Esophagus mucosa (tissue), 1 donor: Measurements from ENCODE around the gene MBD3L3. TPM values are rescaled to one million over a fixed set of nuclear protein-coding genes. Genes with fewer than 3 reads are reported as not detected.
"Not testable (repeated sequence)": the region's sequence is repeated elsewhere in the genome, so short reads cannot be mapped to it uniquely, and the experiment has no call there.

Experiments used
- ATAC-seq: fragments of 200-7000 bp; cut with Tn5 transposase; one replicate; pipeline ENCODE4 v1.9.1; 2020
- total RNA-seq: library from RNA; stranded (reverse); gene quantifications from one replicate; pipeline ENCODE4 v1.2.4, GENCODE V29; 2023
- donor health status: DM: yes; HTN: yes; CAD: no.

The MBD3L3 gene
- total RNA-seq, 1 donor from 2014 or later: not detected

- no peak for ATAC-seq
Measured at GRCh38 chr19:7063339-7063738, 4.9 kb upstream of the MBD3L3 start.

- ATAC-seq: not testable (repeated sequence)
Measured at GRCh38 chr19:7059977-7060376, 1.5 kb upstream of the MBD3L3 start.

- ATAC-seq: not testable (repeated sequence)
Measured at GRCh38 chr19:7056371-7056770, 2.1 kb downstream of the MBD3L3 start.

DNA sequence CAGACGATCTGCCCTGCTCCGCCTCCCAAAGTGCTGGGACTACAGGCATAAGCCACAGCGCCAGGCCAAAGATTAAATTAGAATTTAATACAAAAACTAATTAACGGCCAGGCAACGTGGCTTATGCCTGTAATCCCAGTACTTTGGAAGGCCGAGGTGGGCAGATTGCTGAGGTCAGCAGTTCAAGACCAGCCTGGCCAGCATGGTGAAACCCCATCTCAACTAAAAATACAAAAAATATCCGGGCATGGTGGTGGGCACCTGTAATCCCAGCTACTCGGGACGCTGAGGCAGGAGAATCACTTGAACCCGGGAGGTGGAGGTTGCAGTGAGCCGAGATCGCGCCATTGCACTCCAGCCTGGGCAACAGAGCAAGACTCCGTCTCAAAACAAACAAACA is 2.8 kb downstream of the MBD3L3 start:
- not testable (repeated sequence) for ATAC-seq

DNA sequence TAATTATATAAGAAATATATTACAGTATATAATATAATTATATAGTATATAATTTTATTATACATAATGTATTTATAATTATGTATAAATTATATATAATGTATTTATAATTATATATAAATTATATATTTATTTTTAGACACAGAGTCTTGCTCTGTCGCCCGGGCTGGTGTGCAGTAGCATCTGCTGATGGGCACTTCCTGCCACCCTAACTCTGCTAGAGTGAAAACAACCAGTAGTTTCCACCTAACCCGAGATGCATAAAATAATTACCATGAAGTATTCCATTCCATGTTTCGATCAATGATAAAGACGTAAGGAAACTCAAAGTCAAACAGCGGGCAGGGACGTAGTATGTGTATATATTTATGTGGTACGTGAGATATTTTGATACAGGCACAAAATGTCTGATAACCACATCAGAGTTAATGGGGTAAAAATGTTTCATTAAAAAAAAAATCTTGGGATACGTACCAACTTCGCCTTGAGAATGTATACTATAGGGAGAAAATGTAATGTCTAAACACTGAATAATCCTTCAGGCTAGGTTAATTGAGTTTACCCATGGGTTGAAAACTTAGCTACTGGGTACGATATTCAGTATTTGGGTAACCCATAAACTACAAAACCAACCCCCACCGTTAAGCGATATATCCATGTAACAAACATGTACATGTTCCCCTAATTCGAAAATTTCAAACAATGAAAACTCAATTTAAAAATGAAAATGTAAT is 3.7 kb downstream of the MBD3L3 start:
- ATAC-seq: not testable (repeated sequence)

- not testable (repeated sequence) for ATAC-seq
Measured at GRCh38 chr19:7052896-7053295, 5.6 kb downstream of the MBD3L3 start.

DNA sequence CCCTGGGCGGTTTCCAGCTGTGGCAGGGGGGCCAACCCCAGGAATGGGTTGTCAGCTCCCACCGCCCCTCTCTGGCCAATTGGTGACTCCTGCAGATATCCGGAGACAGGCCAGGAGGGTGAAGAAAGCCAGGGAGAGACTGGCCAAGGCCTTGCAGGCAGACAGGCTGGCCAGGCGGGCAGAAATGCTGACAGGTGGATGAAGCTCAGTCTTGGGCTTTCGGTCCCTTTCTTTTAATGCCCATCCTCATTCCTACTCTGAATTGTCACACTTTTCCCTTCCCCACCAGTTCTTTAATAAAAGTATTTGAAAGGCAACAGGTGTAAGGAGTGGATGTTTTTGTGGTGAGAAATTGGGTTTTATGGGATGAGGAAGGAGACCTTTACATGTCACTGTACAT is 7.1 kb downstream of the MBD3L3 start:
- ATAC-seq: not testable (repeated sequence)

DNA sequence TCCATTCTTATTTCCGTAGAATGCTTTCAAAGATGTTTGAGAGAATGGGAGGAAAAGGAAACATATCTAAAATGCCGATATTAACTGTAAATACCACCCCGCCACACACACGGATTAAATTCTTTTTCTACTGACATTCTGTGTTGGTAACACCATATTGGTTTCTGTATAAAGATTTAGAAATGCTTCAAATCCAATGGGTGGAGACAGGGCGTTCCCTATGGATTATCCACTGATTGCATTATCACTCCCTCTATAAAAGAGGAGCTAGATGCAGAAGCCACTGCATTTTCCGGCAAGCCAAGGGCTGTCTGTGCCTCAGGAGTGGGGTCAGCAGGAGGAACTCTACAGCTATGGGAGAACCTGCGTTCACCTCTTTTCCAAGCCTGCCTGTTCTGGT is 9.5 kb downstream of the MBD3L3 start, which contains the start of gene MBD3L2:
MBD3L2 (plus strand) TSS at position 301 of the 400 bp plus-strand sequence; CDS start at position 354, 53 bp downstream.
- not testable (repeated sequence) for ATAC-seq

GRCh38 chr19:7041563-7041962 is 16.9 kb downstream of the MBD3L3 start:
- ATAC-seq: not testable (repeated sequence)

DNA sequence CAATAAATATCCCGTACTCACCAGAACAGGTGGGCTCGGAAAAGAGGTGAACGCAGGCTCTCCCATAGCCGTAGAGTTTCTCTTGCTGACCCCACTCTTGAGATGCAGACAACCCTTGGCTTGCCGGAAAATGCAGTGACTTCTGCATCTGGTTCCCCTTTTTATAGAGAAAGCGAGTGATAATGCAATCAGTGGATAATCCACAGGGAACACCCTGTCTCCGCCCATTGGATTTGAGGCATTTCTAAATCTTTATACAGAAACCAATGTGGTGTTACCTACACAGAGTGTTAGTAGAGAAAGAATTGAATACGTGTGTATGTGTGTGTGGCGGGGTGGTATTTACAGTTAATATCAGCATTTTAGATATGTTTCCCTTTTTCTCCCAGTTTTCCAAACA is 18.4 kb downstream of the MBD3L3 start, which contains the start of gene MBD3L4:
MBD3L4 (minus strand) TSS at position 101 of the 400 bp plus-strand sequence; CDS start at position 66, 35 bp downstream.
- not testable (repeated sequence) for ATAC-seq

DNA sequence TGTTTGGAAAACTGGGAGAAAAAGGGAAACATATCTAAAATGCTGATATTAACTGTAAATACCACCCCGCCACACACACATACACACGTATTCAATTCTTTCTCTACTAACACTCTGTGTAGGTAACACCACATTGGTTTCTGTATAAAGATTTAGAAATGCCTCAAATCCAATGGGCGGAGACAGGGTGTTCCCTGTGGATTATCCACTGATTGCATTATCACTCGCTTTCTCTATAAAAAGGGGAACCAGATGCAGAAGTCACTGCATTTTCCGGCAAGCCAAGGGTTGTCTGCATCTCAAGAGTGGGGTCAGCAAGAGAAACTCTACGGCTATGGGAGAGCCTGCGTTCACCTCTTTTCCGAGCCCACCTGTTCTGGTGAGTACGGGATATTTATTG is 28.2 kb downstream of the MBD3L3 start, which contains the start of gene MBD3L5:
MBD3L5 (plus strand) TSS at position 301 of the 400 bp plus-strand sequence; CDS start at position 335, 34 bp downstream.
- ATAC-seq: not testable (repeated sequence)

- ATAC-seq: not testable (repeated sequence)
Measured at GRCh38 chr19:7028790-7029189, 29.7 kb downstream of the MBD3L3 start.

DNA sequence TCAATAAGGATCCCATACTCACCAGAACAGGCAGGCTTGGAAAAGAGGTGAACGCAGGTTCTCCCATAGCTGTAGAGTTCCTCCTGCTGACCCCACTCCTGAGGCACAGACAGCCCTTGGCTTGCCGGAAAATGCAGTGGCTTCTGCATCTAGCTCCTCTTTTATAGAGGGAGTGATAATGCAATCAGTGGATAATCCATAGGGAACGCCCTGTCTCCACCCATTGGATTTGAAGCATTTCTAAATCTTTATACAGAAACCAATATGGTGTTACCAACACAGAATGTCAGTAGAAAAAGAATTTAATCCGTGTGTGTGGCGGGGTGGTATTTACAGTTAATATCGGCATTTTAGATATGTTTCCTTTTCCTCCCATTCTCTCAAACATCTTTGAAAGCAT is 37.1 kb downstream of the MBD3L3 start, which contains the start of gene MBD3L2B:
MBD3L2B (minus strand) TSS at position 101 of the 400 bp plus-strand sequence; CDS start at position 67, 34 bp downstream.
- not testable (repeated sequence) for ATAC-seq

GRCh38 chr19:7018828-7019227 is 39.6 kb downstream of the MBD3L3 start:
- no peak for ATAC-seq

GRCh38 chr19:7013678-7014077 is 44.8 kb downstream of the MBD3L3 start:
- no peak for ATAC-seq

GRCh38 chr19:7010722-7011593 is 47.5 kb downstream of the MBD3L3 start:
- ATAC-seq: no peak

DNA sequence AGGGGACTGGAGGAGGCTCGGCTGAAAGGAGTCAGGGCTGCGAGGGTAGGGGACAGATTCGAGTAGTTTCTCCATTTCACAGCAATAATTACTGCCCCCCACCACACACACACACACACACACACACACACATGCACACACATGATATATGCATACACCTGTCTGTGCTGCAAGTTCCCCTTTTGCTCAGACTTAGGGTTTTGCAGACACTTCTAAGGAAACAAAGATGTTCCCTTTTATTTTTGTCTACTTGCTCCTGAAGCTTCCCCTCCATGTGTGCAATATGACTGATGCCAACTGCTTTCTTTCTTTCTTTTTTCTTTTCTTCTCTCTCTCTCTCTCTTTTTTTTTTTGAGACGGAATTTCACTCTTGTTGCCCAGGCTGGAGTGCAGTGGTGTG is 50.6 kb downstream of the MBD3L3 start:
- ATAC-seq: no peak

Other genes starting within 250 kb of the MBD3L3 start
- not detected for gene ADGRE1, start 171.1 kb downstream of the MBD3L3 start, total RNA-seq
- not detected for gene MBD3L2B, start 37.2 kb downstream of the MBD3L3 start, total RNA-seq
- not detected for gene MBD3L5, start 28.1 kb downstream of the MBD3L3 start, total RNA-seq
- gene MBD3L4, start 18.5 kb downstream of the MBD3L3 start, total RNA-seq: not detected
- not detected for gene MBD3L2, start 9.4 kb downstream of the MBD3L3 start, total RNA-seq
- 4.4 TPM for gene ZNF557, start 11.0 kb upstream of the MBD3L3 start, total RNA-seq
- 6.9 TPM for gene INSR, start 235.7 kb upstream of the MBD3L3 start, total RNA-seq